HFFc6 (cell line): ENCODE results near the gene CMTM1. TPM values are rescaled to one million over a fixed set of nuclear protein-coding genes. Genes with fewer than 3 reads are reported as not detected.
"Not testable (repeated sequence)": the region's sequence is repeated elsewhere in the genome, so short reads cannot be mapped to it uniquely, and the experiment has no call there.

Experiments used
- DNase-seq: peaks from one replicate; pipeline ENCODE4 v3.0.0-alpha.2; 2018
- H3K27ac Mint-ChIP-seq: 2 replicates; pipeline ENCODE4 v1.8.0; 2020; ENCODE audit warnings: mild to moderate bottlenecking, mixed read lengths
- H3K27me3 Mint-ChIP-seq: 2 replicates; pipeline ENCODE4 v1.8.0; 2021; ENCODE audit warnings: mild to moderate bottlenecking, moderate library complexity, mixed read lengths; ENCODE audit not compliant: insufficient read depth
- H3K36me3 Mint-ChIP-seq: 2 replicates; pipeline ENCODE4 v1.8.0; 2021; ENCODE audit warnings: low read depth, mixed read lengths
- H3K4me1 Mint-ChIP-seq: 2 replicates; pipeline ENCODE4 v1.8.0; 2020; ENCODE audit warnings: low read depth, mixed read lengths
- H3K4me3 Mint-ChIP-seq: 2 replicates; pipeline ENCODE4 v1.8.0; 2020; ENCODE audit warnings: mild to moderate bottlenecking, moderate library complexity, mixed read lengths
- H3K9me3 Mint-ChIP-seq: 2 replicates; pipeline ENCODE4 v1.8.0; 2020; ENCODE audit warnings: mild to moderate bottlenecking, mixed read lengths
- total RNA-seq, 6 experiments: library from RNA; stranded (reverse); fragmentation: NEBNext Ultra II Directional; extraction: Animal tissue kit (Norgen Biotek cat#: 25700); gene quantifications; 2 replicates in 1 of 6; 3 replicates in 5 of 6; pipeline ENCODE4 v1.2.3, GENCODE V29; 2021
- TF ChIP-seq, protein P1 (sequence below): fragments of 200-600 bp; sonication (generic); IDR thresholded peaks from 2 replicates; pipeline ENCODE4 v1.5.0; 2021; ENCODE audit warnings: antibody characterized with exemption, mild to moderate bottlenecking

Gene CMTM1
- total RNA-seq, 6 experiments from 2014 or later: 4.2 to 5.5 (median 4.9) TPM

- H3K4me1 Mint-ChIP-seq: peaks cover 21% of the 10 kb centered on the region
- TF ChIP-seq, protein P1, sequence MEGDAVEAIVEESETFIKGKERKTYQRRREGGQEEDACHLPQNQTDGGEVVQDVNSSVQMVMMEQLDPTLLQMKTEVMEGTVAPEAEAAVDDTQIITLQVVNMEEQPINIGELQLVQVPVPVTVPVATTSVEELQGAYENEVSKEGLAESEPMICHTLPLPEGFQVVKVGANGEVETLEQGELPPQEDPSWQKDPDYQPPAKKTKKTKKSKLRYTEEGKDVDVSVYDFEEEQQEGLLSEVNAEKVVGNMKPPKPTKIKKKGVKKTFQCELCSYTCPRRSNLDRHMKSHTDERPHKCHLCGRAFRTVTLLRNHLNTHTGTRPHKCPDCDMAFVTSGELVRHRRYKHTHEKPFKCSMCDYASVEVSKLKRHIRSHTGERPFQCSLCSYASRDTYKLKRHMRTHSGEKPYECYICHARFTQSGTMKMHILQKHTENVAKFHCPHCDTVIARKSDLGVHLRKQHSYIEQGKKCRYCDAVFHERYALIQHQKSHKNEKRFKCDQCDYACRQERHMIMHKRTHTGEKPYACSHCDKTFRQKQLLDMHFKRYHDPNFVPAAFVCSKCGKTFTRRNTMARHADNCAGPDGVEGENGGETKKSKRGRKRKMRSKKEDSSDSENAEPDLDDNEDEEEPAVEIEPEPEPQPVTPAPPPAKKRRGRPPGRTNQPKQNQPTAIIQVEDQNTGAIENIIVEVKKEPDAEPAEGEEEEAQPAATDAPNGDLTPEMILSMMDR: no peak
- H3K27me3 Mint-ChIP-seq: no peaks in the 10 kb centered on the region; the same call in 1 of the 2 replicates
- no peaks in the 10 kb centered on the region for H3K9me3 Mint-ChIP-seq
- no peak for DNase-seq
- no peak overlapping the region for H3K27ac Mint-ChIP-seq
- no peaks in the 10 kb centered on the region for H3K36me3 Mint-ChIP-seq
- H3K4me3 Mint-ChIP-seq: no peak overlapping the region
Measured at GRCh38 chr16:66609139-66609510, 42.9 kb downstream of the CMTM1 start.

DNA sequence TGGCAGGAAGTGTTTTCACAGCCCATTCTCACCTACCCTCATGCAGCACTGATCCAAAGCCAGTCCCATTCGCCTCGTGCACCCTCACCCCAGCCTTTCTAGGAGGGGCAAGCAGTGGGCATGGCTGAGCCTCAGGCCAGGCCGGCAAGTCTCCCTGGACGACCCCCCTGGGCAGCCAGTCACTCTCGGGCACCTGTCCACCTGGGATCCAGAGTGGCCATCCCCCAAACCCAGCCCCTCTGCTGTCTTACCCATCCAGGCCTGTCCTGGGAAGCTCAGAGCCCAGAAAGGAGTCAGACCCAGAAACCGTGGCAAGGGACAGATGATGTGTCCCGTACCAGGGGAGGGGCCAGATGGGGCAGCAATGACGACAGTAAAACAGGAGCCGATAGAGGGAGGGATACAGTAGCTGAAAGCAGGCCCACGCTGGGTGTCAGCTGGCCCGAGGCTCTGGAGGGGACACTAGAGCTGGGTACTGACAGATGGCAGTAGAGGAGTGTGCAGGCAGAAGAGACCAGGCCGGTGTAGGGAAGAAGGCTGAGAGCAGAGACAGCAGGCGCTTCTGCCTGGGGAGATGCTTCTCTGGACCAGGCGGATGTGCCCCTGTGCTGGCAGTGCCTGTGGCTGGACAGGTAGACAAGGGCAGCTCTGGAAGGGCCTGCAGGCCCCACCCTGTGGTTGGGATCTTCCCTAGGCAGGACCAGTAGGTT lies 44.0 kb downstream of the CMTM1 start:
- DNase-seq: no peak
- Mint-ChIP-seq H3K4me3 (no peak overlapping the region), H3K27me3 (no peaks in the 10 kb centered on the region; the same call in 1 of the 2 replicates), H3K9me3 (no peaks in the 10 kb centered on the region), H3K27ac (no peak overlapping the region), H3K36me3 (0 out of 2 replicates have a peak, but pooled peaks cover 7% of the 10 kb centered on the region), H3K4me1 (peaks cover 20% of the 10 kb centered on the region)
- TF ChIP-seq, protein P1: no peak

- not testable (repeated sequence) for H3K4me3 Mint-ChIP-seq, DNase-seq, H3K27ac Mint-ChIP-seq, H3K9me3 Mint-ChIP-seq, H3K27me3 Mint-ChIP-seq
- peaks cover 17% of the 10 kb centered on the region for H3K4me1 Mint-ChIP-seq
- H3K36me3 Mint-ChIP-seq: peaks cover 12% of the 10 kb centered on the region; the same call in 1 of the 2 replicates
Measured at GRCh38 chr16:66611911-66612310, 45.7 kb downstream of the CMTM1 start.

- Mint-ChIP-seq H3K27ac (no peak overlapping the region), H3K27me3 (no peaks in the 10 kb centered on the region; the same call in 1 of the 2 replicates), H3K36me3 (peaks cover 13% of the 10 kb centered on the region; the same call in 1 of the 2 replicates), H3K4me3 (no peak overlapping the region), H3K9me3 (no peaks in the 10 kb centered on the region), H3K4me1 (peaks cover 22% of the 10 kb centered on the region)
- TF ChIP-seq, protein P1: no peak
- DNase-seq: no peak
Measured at GRCh38 chr16:66612422-66612821, 46.2 kb downstream of the CMTM1 start.

DNA sequence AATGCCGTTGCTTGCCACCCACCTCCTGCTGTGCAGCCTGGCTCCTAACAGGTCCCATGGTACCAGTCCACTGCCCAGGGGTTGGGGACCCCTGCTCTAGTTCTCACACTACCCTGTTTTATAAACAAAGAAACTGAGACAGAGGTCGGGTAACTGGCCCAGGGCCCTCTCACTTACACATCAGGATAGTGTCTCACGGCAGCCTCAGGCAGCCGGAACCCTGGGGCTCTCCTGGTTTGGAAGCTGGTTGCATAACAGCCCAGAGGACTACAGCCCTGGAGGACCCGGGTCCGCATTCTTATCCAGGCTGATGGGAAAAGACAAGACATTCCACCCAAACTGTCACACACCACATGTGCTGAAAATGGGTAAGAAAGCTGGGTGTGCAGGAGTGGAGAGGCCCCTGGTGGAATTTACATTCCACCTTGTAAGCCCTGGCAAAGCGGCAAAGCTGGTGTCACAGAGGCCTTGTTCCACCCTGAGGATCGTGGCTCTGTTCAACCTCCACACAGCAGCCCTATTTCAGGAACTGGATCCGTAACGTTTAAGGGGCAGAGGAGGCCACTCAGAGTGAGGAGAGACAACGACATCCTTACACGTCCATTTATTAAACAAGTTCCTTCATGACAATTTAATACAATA lies 48.0 kb downstream of the CMTM1 start:
- H3K9me3 Mint-ChIP-seq: no peaks in the 10 kb centered on the region
- no peak overlapping the region for H3K4me3 Mint-ChIP-seq
- H3K27me3 Mint-ChIP-seq: no peaks in the 10 kb centered on the region; the same call in 1 of the 2 replicates
- H3K4me1 Mint-ChIP-seq: peaks cover 29% of the 10 kb centered on the region
- TF ChIP-seq, protein P1: no peak
- H3K27ac Mint-ChIP-seq: no peak overlapping the region
- no peak for DNase-seq
- H3K36me3 Mint-ChIP-seq: peaks cover 13% of the 10 kb centered on the region; the same call in 1 of the 2 replicates

DNA sequence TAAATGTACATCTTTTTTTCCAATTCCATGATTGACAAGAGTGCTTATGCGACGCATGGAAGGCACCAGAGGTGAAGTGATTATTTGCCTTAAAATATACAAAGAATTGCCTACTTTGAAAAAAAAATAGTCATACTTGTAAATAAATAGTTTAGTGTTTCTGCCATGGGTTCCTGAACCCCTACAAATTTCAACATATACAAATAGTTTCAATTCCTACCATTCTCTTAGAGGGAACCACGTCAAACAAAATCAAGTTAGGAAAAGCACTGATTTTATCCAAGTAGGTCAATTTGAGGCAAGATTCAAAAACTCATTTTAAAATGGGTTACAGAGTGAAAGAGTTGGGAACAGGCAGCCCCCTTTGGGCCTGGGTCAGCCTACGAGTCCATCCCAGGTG lies 49.9 kb downstream of the CMTM1 start:
- Mint-ChIP-seq H3K36me3 (peaks cover 13% of the 10 kb centered on the region; the same call in 1 of the 2 replicates), H3K27me3 (no peaks in the 10 kb centered on the region; the same call in 1 of the 2 replicates), H3K27ac (no peak overlapping the region), H3K9me3 (no peaks in the 10 kb centered on the region), H3K4me3 (no peak overlapping the region), H3K4me1 (peaks cover 47% of the 10 kb centered on the region)
- TF ChIP-seq, protein P1: no peak
- no peak for DNase-seq
